Lower lobe of right lung (tissue), 2 donors: ENCODE results near the gene SORCS2. TPM values are rescaled to one million over a fixed set of nuclear protein-coding genes. Genes with fewer than 3 reads are reported as not detected.

Experiments
- ATAC-seq, 2 donors: fragments of 200-7000 bp; cut with Tn5 transposase; one replicate each; pipeline ENCODE4 v1.9.1; 2020 to 2022; ENCODE audit warnings: mild to moderate bottlenecking in 2 of 2, moderate library complexity in 2 of 2
- DNase-seq: peaks from one replicate; pipeline ENCODE4 v3.0.0-alpha.2; 2020
- H3K27ac ChIP-seq: fragments of 200-600 bp; one replicate; pipeline ENCODE4 v1.8.0; 2022
- H3K27me3 ChIP-seq: fragments of 200-600 bp; one replicate; pipeline ENCODE4 v1.8.0; 2022; ENCODE audit warnings: low read depth
- H3K36me3 ChIP-seq: fragments of 200-600 bp; one replicate; pipeline ENCODE4 v1.8.0; 2022; ENCODE audit warnings: mild to moderate bottlenecking
- H3K4me1 ChIP-seq: fragments of 200-600 bp; one replicate; pipeline ENCODE4 v1.8.0; 2022
- H3K4me3 ChIP-seq: fragments of 200-600 bp; one replicate; pipeline ENCODE4 v1.8.0; 2022; ENCODE audit warnings: mild to moderate bottlenecking
- H3K9me3 ChIP-seq: fragments of 200-600 bp; one replicate; pipeline ENCODE4 v1.8.0; 2022
- intact Hi-C: fragments of 100-400 bp; cut with DNase I; formaldehyde crosslinking; loops from one replicate; pipeline ENCODE4 v1.11.0; 2022
- total RNA-seq: library from RNA; stranded (reverse); fragmentation: NEBNext Ultra II Directional; extraction: Animal tissue kit (Norgen Biotek cat#: 25700); gene quantifications from one replicate; pipeline ENCODE4 v1.2.1, GENCODE V29; 2021
- TF ChIP-seq, protein P1 (sequence below): fragments of 200-600 bp; IDR thresholded peaks from one replicate; pipeline ENCODE4 v1.8.0; 2022; ENCODE audit warnings: antibody characterized with exemption, mild to moderate bottlenecking
- donor health status: DM: no; HTN: yes; CAD: no; lungs with severe emphysema.

SORCS2 gene
- total RNA-seq, 1 donor from 2014 or later: 5.8 TPM

DNA sequence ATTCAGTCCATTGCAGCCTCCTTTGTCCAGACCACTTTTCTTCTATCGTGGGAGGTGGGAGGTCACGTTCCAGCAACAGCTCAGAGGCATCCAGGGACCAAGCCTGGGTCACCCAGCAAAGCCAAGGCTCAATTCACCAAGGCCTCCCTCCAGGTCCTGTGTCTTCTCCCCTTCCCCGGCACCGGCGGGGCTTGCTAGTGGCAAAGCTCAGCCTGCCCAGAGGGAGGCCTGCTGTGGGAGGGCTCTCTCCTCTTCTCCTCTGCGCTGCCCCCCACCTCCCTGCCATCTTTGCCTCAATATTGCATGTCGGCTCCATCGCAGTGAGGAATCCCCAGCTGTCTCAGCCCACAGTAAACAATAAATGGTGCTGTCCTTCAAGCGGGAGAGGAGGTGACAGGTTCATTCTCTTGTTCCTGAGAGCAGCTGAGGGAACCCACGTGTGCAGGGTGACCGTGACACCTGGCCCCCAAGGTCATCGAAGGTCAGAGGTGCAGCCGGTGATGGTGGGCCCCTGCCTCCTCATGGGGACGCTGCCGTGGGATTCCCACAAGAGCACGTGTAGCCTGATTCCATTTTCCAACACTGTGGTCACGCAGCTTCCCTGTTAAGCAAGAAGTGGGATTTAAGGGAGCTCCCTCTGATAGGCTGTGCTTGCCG, 353.9 kb downstream of the SORCS2 start:
- Histone ChIP-seq H3K27me3 (no peaks in the 10 kb centered on the region), H3K27ac (no peak overlapping the region), H3K4me3 (no peak overlapping the region), H3K4me1 (no peaks in the 10 kb centered on the region), H3K36me3 (no peaks in the 10 kb centered on the region), H3K9me3 (no peaks in the 10 kb centered on the region)
- intact Hi-C loops: no loop called here
- DNase-seq: peak; percentile 24
- ATAC-seq: no peak
- TF ChIP-seq, protein P1, sequence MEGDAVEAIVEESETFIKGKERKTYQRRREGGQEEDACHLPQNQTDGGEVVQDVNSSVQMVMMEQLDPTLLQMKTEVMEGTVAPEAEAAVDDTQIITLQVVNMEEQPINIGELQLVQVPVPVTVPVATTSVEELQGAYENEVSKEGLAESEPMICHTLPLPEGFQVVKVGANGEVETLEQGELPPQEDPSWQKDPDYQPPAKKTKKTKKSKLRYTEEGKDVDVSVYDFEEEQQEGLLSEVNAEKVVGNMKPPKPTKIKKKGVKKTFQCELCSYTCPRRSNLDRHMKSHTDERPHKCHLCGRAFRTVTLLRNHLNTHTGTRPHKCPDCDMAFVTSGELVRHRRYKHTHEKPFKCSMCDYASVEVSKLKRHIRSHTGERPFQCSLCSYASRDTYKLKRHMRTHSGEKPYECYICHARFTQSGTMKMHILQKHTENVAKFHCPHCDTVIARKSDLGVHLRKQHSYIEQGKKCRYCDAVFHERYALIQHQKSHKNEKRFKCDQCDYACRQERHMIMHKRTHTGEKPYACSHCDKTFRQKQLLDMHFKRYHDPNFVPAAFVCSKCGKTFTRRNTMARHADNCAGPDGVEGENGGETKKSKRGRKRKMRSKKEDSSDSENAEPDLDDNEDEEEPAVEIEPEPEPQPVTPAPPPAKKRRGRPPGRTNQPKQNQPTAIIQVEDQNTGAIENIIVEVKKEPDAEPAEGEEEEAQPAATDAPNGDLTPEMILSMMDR: no peak

DNA sequence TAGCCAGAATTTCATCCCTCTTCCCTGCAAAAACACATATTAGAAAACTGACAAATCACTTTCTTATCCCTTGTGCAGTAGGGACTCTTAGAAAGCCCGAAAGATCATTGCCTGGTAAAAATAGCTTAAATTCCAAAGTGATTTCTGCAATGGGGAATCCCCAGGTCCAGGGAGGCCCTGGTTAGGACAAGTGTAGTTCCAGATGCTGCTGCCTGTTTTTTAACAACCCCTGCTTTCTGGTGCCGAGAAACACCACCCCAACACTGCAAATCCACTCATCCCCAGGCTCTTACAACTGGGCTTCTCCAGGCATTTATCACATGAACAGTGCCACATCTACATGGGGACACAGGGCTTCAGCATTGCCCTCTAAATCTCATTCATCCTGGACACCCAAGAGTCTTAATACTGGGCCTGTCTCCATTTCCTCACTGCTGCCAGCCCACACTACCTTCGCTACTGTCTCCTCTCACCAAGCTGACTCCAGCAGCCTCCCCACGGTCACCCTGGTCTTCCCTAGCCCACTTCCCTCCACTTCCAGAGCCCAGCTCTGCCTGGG, 354.6 kb downstream of the SORCS2 start:
- TF ChIP-seq, protein P1: no peak
- ATAC-seq: no peak

DNA sequence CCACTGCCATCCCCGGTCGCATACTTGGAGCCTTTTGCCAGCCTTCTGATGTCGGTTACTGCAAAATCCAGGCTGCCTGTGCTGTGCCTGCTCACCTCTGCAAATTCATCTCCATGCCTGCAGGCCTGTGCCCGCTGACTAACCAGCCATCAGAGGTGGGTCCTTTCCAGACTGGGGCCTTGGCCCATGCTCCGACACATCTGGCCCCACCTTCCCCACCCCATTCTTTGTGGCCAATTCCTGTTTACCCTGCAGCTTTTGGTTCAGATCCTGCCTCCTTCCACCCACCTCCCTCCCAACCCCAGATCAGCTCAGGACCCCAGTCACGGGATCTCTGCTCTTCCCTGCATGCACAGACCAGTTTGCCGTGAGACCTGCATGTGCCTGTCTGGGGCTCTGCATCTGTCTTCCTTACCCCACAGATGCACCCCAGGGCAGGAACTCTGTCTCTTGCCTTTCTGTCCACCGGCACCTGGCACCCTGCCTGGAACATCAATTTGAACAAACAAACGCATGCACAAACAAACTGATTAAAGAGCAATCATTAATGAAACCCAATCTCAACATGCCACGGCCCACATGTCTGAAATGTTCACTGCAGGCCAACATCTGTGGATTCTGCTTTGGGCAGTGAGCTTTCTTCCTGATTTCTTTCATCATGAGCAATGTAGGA, 355.2 kb downstream of the SORCS2 start:
- H3K9me3 ChIP-seq: peaks cover 7% of the 10 kb centered on the region
- no peak overlapping the region for H3K4me3 ChIP-seq
- no peaks in the 10 kb centered on the region for H3K27me3 ChIP-seq
- TF ChIP-seq, protein P1: no peak
- peak; percentile 27 for DNase-seq
- H3K4me1 ChIP-seq: no peaks in the 10 kb centered on the region
- H3K36me3 ChIP-seq: no peaks in the 10 kb centered on the region
- no peak overlapping the region for H3K27ac ChIP-seq
- no peak for ATAC-seq
- intact Hi-C loops: no loop called here

More for the DNA sequence above, 354.6 kb downstream of the SORCS2 start:
- no peaks in the 10 kb centered on the region for H3K36me3 ChIP-seq
- no peaks in the 10 kb centered on the region for H3K27me3 ChIP-seq
- no peaks in the 10 kb centered on the region for H3K4me1 ChIP-seq
- no peak overlapping the region for H3K4me3 ChIP-seq
- H3K9me3 ChIP-seq: peaks cover under 1% of the 10 kb centered on the region
- H3K27ac ChIP-seq: no peak overlapping the region
- intact Hi-C loops: no loop called here
- no peak for DNase-seq

DNA sequence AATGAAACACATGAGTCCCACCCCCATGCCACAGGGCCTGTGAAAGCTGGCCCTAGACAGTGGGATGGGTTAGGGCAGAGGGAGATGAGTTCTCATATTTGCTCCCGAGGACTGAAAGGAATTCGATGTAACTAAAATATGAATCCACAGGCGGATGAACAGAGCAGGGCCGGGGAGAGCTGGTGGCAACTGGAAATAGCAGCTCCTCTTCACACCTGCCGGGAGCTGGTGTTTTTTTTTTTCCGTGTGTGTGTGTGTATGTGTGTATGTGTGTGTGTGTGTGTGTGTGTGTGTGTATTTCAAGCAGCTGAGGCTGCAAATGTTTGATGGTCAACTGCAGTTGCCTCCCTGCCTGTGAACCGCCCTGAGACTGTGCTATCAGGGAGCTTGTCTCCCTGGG, 357.5 kb downstream of the SORCS2 start:
- Histone ChIP-seq H3K27ac (no peak overlapping the region), H3K9me3 (peaks cover 23% of the 10 kb centered on the region), H3K4me3 (no peak overlapping the region), H3K36me3 (no peaks in the 10 kb centered on the region), H3K4me1 (no peaks in the 10 kb centered on the region), H3K27me3 (no peaks in the 10 kb centered on the region)
- no peak for ATAC-seq
- DNase-seq: no peak
- TF ChIP-seq, protein P1: no peak
- intact Hi-C loops: no loop called here

DNA sequence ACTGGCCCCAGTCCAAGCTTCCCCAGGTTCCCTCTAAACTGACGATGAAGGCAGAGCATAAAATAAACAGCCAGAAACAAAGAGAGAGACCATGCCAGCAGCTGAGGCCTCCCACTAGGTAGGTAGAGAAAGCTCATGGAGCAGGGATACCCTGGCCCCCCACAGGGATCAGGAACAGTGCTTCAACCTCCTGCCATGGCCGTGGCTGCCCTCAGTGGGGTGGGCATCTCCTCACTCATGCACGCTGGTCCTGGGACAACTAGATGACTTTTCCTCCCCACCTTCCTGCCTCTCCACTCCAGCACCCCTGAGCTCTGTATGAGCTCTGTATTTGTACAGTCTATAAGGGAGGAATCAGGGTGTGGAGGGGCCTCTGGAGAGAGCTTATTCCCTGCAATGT, 360.1 kb downstream of the SORCS2 start:
- no peak for ATAC-seq

More for the DNA sequence above, 360.1 kb downstream of the SORCS2 start:
- Histone ChIP-seq H3K9me3 (peaks cover 23% of the 10 kb centered on the region), H3K27me3 (no peaks in the 10 kb centered on the region), H3K36me3 (no peaks in the 10 kb centered on the region), H3K4me3 (no peak overlapping the region), H3K4me1 (no peaks in the 10 kb centered on the region), H3K27ac (no peak overlapping the region)
- TF ChIP-seq, protein P1: no peak
- intact Hi-C loops: no loop called here
- no peak for DNase-seq
